Motor neuron (in vitro differentiated cells): Measurements from ENCODE around the gene FCRLA. TPM values are rescaled to one million over a fixed set of nuclear protein-coding genes. Genes with fewer than 3 reads are reported as not detected.

Experiments
- ATAC-seq, 8 experiments: fragments of 200-7000 bp; cut with Tn5 transposase; replicated peaks in 6 of 8; 2 replicates each; pipeline ENCODE4 v1.8.0; 2021; ENCODE audit warnings: mild to moderate bottlenecking in 8 of 8, moderate library complexity in 8 of 8
- H3K27ac ChIP-seq, 2 donors: fragments of 250-450 bp; sonication (Bioruptor Pico); 2 replicates each; pipeline ENCODE4 v1.9.0; 2021; ENCODE audit warnings: antibody characterized with exemption in 2 of 2, mild to moderate bottlenecking in 2 of 2, moderate library complexity in 1 of 2
- H3K4me1 ChIP-seq, 2 donors: fragments of 250-450 bp; sonication (Bioruptor Pico); replicated peaks in 1 of 2; 2 replicates each; pipeline ENCODE4 v1.6.1; 2021; ENCODE audit warnings: antibody characterized with exemption in 2 of 2, mild to moderate bottlenecking in 2 of 2, moderate library complexity in 1 of 2
- H3K4me3 ChIP-seq, 5 donors: fragments of 250-450 bp; sonication (Bioruptor Pico); 2 replicates each; pipeline ENCODE4 v1.9.0; 2021; ENCODE audit warnings: antibody characterized with exemption in 5 of 5, mild to moderate bottlenecking in 5 of 5, moderate library complexity in 4 of 5
- WGBS, 10 experiments: fragments of 450-650 bp; shearing (Covaris generic); methylation state at CpG; one replicate each; pipeline ENCODE4 v1.0.0; 2022; 5-methylcytosine and 5-hydroxymethylcytosine counted together
- in situ Hi-C, 9 experiments: fragments of 400-800 bp; cut with MboI; loops; one replicate each; pipeline ENCODE4 v1.15.0; 2021; ENCODE audit warnings: low sequenced_read_pairs in 9 of 9, low pct_unique_long_range_greater_than_20kb in 2 of 9; ENCODE audit not compliant: unreplicated experiment in 9 of 9
- total RNA-seq, 8 experiments: library from RNA; unstranded; fragments of 300-600 nt; gene quantifications; 2 replicates each; pipeline versions ENCODE4 v1.2.3 to v1.2.4, GENCODE V29; 2022

The FCRLA gene
- total RNA-seq, 8 experiments from 2014 or later = 0.08 to 0.62 (median 0.30) TPM; not detected in 4

DNA sequence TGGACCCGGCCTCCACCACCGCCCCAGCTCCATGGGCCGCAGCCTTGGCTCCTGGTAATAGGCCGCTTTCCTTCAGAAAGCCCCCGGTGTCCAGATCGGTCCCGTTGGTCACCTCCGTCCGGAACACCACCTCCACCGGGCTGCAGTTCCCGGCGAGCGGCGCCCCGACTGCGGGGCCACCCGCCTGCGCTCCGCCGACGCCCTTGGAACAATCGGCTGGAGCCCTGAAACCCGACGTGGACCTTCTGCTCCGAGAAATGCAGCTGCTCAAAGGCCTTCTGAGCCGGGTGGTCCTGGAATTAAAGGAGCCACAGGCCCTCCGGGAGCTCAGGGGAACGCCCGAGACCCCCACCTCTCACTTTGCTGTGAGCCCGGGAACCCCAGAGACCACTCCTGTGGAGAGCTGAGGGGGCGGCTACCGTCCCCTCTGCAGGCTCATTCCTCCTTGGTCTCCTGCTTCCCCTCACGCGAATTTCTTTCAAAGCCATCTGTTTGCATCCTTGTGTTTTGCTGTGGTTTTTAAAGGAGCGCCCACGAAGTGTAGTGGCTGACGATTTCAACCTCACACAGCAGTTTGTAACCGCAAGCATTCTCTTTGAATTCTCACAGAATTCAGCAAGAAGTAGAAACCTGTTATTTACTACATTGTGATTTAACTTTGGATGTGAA is 20.4 kb downstream of the FCRLA start:
- Histone ChIP-seq H3K4me1 (peaks cover 5 to 6% of the 10 kb centered on the region in 2 donors), H3K4me3 (peak overlapping the region; percentile 57 to 86 (median 71)), H3K27ac (peak overlapping the region; percentile 85 to 91)
- ATAC-seq = peak in 7 of 8 experiments; percentile 1 to 35 (median 13)
- in situ Hi-C loops = loop anchor here in 4 of 9 experiments (25.0 kb wide), 2 partner anchors 90 to 515 kb away; partner anchors contain the start of genes APOA2 (in 2 of the 4), FCER1G (in 2 of the 4), FCGR3B (in 2 of the 4) and NDUFS2 (in 2 of the 4)
- WGBS, 10 experiments = 0 to 33% (median 8%) methylated on average over 3 to 28 of the region's 38 CpGs; no CpG with 5 or more reads in 2 of the 10 experiments

DNA sequence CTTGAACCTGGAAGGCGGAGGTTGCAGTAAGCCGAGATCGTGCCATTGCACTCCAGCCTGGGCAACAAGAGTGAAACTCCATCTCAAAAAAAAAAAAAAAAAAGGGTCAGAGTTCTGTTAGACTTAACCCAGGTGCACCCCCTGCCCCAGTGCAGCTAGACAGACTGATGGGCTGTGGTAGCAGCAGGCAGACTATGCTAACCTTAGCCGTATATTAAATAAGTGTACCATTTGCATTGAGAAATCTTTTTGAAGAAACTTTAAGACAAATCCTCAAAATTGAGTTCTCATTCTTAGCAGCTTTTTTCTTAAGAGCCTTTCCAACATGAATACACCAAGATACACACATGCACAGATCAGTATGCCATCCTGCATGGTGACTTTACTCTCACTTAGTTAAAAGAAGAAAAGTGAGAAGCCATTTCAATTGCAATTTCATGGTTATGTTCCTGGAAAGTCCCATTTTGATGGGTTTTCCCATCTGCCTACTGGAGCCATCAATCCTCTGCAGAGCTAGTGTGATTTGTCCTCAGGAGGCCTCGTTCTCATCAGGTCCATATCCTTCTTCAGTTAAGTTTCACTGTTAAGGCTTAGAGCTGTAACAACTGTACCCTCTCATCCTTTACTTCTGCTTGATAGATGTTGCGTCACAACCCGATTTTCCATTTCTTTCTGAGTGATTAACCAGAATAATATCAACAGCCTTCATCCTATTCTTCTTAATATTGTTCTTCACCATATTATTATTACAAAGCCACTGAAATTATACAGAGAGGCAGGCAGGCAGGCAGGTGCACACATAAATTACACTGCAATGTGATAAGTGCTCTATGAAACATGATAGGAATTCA is 21.6 kb downstream of the FCRLA start:
- in situ Hi-C loops = loop anchor here in 4 of 9 experiments (25.0 kb wide), 2 partner anchors 91 to 516 kb away; partner anchors contain the start of genes APOA2 (in 2 of the 4), FCER1G (in 2 of the 4), FCGR3B (in 2 of the 4) and NDUFS2 (in 2 of the 4)
- peaks cover 5 to 6% of the 10 kb centered on the region in 2 donors for H3K4me1 ChIP-seq
- H3K4me3 ChIP-seq = no peak overlapping the region
- 63 to 100% (median 87%) methylated on average over 1 to 4 of the region's 7 CpGs; no CpG with 5 or more reads in 1 of the 10 experiments for WGBS, 10 experiments
- no peak for ATAC-seq
- no peak overlapping the region for H3K27ac ChIP-seq

DNA sequence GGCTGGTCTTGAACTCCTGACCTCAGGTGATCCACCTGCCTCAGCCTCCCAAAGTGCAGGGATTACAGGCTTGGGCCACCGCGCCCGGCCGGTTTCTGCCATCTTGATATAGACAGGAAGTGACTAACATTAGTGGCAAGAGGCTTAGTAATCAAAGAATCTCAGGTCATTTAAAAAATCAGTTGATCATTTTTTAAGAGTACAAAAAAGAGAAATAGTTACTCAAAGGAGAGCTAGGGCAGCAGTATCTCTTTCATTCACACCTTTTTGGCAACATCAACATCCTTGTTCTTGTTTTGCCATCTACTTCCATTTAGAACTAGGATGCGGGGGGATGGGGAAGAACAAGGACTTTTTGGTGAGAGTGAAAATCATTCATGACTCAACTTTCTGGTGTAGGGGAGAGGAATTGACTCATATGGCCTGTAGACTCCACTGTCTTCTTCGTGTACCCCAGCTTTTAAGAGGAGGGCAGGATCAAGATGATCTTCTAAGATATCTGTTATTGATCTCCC is 23.1 kb downstream of the FCRLA start:
- no peak for ATAC-seq
- H3K27ac ChIP-seq = no peak overlapping the region
- in situ Hi-C loops = loop anchor here in 4 of 9 experiments (25.0 kb wide), 2 partner anchors 93 to 518 kb away; partner anchors contain the start of genes APOA2 (in 2 of the 4), FCER1G (in 2 of the 4), FCGR3B (in 2 of the 4) and NDUFS2 (in 2 of the 4)

DNA sequence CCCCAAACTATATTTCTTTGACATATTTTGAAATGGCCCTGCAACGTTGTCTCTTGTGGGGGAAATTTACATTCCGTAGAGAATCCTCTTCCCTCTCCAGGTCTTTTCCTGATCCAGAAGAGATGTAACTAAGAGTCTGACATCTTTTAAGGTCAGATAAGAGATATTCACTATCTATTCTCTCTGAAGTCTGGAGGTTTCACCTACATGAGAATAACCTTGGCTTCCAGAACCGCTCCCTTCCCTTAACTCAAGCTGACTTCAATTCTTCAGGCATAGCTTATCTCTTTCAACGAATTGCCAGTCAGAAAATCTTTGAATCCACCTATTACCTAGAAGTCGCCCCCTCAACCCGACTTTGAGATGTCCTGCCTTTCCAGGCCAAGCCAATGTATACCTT is 24.2 kb downstream of the FCRLA start:
- WGBS, 10 experiments = 60 to 100% (median 76%) methylated on average over 1 to 6 of the region's 6 CpGs; no CpG with 5 or more reads in 2 of the 10 experiments
- in situ Hi-C loops = loop anchor here in 4 of 9 experiments (25.0 kb wide), 2 partner anchors 94 to 519 kb away; partner anchors contain the start of genes APOA2 (in 2 of the 4), FCER1G (in 2 of the 4), FCGR3B (in 2 of the 4) and NDUFS2 (in 2 of the 4)
- H3K4me3 ChIP-seq = no peak overlapping the region
- no peak for ATAC-seq
- peaks cover 2 to 3% of the 10 kb centered on the region in 2 donors for H3K4me1 ChIP-seq
- no peak overlapping the region for H3K27ac ChIP-seq

More for the DNA sequence above, 23.1 kb downstream of the FCRLA start:
- WGBS, 10 experiments = 25 to 90% (median 64%) methylated on average over 1 to 6 of the region's 6 CpGs; no CpG with 5 or more reads in 2 of the 10 experiments
- Histone ChIP-seq H3K4me1 (peaks cover 5 to 6% of the 10 kb centered on the region in 2 donors), H3K4me3 (no peak overlapping the region)

DNA sequence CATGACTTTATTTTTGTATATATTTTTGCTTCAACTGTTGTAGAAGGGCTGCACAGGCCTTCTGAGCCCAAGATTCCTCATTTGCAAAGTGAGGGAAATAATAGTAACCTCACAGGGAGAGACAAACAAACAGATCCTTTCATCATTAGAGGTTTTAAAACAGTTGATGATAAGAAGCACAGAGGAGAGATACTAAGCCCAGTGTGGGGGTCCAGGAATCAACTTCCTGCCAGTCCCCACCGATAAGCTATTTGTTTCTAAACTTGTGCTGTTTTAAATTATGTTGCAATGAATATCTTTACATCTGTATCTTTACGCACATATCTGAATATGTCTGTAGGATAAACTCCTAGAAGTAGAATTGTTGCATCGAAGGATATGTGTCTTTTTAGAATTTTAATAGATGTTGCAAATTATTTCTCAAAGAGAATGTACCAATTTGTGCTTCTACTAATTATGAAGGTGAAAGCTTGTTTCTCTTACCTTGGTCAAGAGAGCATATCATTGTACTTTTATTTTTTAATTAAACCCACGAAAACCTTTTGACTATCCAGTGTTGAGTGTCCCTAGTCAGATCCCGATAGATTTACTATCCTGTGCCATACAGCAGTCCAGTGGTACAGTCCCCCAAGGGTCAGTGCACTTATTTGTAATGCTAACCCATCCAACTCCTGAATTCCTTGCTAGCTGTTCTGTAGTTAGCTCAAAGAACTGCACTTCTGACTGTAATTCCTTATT is 25.1 kb downstream of the FCRLA start:
- in situ Hi-C loops = loop anchor here in 4 of 9 experiments (25.0 kb wide), 2 partner anchors 95 to 520 kb away; partner anchors contain the start of genes APOA2 (in 2 of the 4), FCER1G (in 2 of the 4), FCGR3B (in 2 of the 4) and NDUFS2 (in 2 of the 4)
- no peak overlapping the region for H3K27ac ChIP-seq
- H3K4me1 ChIP-seq = peaks cover 2 to 3% of the 10 kb centered on the region in 2 donors
- 20 to 100% (median 65%) methylated on average over 2 to 5 of the region's 5 CpGs for WGBS, 10 experiments
- no peak for ATAC-seq
- H3K4me3 ChIP-seq = no peak overlapping the region

DNA sequence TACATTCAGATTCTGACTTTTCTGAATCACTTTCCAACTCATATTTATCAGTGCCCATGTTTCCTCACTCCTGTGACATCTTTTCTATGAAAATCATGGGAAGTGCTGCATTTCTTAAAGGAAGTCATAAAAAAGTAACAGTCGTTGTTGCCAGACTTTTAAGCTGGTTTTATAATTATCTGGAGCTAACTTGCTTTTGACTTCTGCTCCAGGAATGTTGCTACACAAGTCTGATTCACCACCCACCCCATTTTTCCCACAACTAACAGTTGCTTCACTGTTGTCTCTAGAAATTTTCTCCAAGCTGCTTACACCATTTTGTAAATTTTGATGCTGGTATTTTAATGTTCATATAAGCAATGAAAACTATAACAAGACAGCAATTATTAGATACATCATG is 26.5 kb downstream of the FCRLA start:
- in situ Hi-C loops = loop anchor here in 4 of 9 experiments (25.0 kb wide), 2 partner anchors 96 to 521 kb away; partner anchors contain the start of genes APOA2 (in 2 of the 4), FCER1G (in 2 of the 4), FCGR3B (in 2 of the 4) and NDUFS2 (in 2 of the 4)
- H3K27ac ChIP-seq = no peak overlapping the region
- 0 to 64% (median 30%) methylated on average over 1 of the region's 1 CpG; no CpG with 5 or more reads in 1 of the 10 experiments for WGBS, 10 experiments
- H3K4me3 ChIP-seq = no peak overlapping the region
- ATAC-seq = peak in 1 of 8 experiments; percentile 41
- H3K4me1 ChIP-seq = no peaks in the 10 kb centered on the region

DNA sequence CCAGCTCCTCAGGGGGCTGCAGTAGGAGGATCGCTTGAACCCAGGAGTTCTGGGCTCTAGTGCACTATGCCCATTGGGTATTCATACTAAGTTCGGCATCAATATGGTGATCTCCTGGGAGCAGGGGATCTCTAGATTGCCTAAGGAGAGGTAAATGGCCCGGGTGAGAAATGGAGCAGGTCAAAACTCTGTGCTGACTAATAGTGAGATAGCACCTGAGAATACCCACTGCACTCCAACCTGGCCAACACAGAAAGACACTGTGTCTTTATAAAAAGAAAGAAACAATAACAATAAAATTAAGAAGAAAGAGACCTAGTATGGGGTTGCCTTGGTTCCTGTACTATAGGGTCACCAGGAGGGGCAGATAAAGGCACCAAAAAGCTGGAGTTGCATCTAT is 28.8 kb downstream of the FCRLA start:
- no peaks in the 10 kb centered on the region for H3K4me1 ChIP-seq
- H3K27ac ChIP-seq = no peak overlapping the region
- H3K4me3 ChIP-seq = no peak overlapping the region
- 73 to 100% (median 83%) methylated on average over 1 to 3 of the region's 3 CpGs; no CpG with 5 or more reads in 4 of the 10 experiments for WGBS, 10 experiments
- no peak for ATAC-seq
- in situ Hi-C loops = loop anchor here in 4 of 9 experiments (25.0 kb wide), 2 partner anchors 99 to 524 kb away; partner anchors contain the start of genes APOA2 (in 2 of the 4), FCER1G (in 2 of the 4), FCGR3B (in 2 of the 4) and NDUFS2 (in 2 of the 4)

DNA sequence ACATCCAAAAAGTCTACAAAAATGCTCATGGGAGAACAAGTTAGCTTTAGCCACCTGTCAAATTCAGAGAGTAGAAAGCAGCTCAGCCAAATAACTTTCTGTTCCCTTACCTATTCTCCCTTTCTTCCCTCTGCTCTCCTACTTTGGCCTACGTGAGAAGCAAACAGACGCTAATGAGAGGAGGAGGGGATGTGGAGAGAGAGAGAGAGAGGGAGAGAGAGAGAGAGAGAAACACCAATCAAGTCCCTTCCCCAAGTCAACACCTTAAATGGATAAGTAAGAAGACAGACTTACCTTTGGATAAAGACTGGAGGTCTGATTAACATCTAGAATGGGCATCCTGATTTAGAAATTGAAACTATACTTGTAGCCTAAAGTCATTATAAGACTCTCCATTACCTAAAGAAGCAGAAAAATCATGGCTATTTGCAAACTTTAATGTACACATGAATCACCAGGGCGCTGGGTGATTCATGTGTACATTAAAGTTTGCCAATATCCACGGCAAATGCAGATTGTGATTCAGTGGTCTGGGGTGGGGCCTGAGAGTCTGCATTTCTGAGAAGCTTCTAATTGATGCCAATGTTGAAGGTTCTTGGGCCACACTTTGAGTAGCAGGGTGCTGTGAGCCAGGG is 29.4 kb downstream of the FCRLA start:
- Histone ChIP-seq H3K27ac (no peak overlapping the region), H3K4me1 (no peaks in the 10 kb centered on the region), H3K4me3 (no peak overlapping the region)
- in situ Hi-C loops = loop anchor here in 4 of 9 experiments (25.0 kb wide), 2 partner anchors 99 to 524 kb away; partner anchors contain the start of genes APOA2 (in 2 of the 4), FCER1G (in 2 of the 4), FCGR3B (in 2 of the 4) and NDUFS2 (in 2 of the 4)
- ATAC-seq = peak in 1 of 8 experiments; percentile 15
- WGBS, 10 experiments = 0 to 59% (median 41%) methylated on average over 1 to 4 of the region's 4 CpGs; no CpG with 5 or more reads in 2 of the 10 experiments

DNA sequence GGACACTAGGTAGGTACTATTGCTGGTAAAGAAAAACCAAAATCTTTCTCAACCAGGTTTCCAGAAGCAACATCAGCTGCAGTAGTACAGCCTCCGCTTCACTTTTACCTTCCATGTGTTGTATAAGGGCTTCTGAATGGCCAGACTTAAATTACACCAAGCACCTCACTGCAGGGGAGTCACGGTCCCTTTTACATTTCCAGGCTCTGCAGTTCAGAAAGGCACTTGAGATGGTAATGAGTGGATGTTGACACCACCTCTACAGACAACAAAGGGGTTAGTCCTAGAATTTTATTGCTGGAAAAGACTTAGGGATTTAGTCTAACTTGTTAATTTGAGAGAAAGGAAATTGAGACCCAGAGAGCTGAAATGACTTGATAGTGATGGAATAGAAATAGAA is 30.6 kb downstream of the FCRLA start:
- H3K4me3 ChIP-seq = no peak overlapping the region
- ATAC-seq = no peak
- H3K27ac ChIP-seq = no peak overlapping the region
- H3K4me1 ChIP-seq = no peaks in the 10 kb centered on the region
- in situ Hi-C loops = loop anchor here in 4 of 9 experiments (25.0 kb wide), 2 partner anchors 100 to 525 kb away; partner anchors contain the start of genes APOA2 (in 2 of the 4), FCER1G (in 2 of the 4), FCGR3B (in 2 of the 4) and NDUFS2 (in 2 of the 4)
- WGBS, 10 experiments = 7 to 70% (median 24%) methylated on average over 1 to 2 of the region's 2 CpGs; no CpG with 5 or more reads in 3 of the 10 experiments

DNA sequence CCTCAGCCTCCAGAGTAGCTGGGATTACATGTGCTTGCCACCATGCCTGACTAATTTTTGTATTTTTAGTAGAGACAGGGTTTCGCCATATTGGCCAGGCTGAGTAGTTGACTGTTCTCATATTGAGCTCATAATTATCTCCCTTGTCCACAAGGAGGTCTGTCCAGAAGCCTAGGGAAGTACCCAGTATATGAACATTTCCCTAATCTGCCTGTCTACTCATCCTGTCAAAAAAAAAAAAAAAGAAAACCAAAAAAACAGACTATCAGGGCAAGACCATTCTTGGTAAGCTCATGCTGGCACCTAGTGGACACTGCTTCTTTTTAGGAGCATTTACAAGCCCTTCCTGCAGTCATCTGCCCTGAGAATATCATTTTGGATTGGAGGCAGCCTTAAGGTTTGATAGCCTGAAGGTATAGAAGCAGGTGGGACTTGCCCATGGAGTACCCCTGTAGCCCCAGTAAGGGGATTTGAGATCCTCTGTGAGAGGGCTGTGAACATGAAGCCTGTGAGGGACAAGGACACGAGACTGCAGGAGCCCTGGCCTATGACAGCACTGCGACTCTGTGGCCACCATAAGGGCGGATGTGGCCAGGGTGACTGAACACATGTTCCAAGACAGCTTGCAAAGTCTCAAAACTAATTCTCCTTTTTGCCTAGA is 31.7 kb downstream of the FCRLA start:
- ATAC-seq = peak in 4 of 8 experiments; percentile 46 to 82 (median 78)
- in situ Hi-C loops = loop anchor here in 4 of 9 experiments (25.0 kb wide), 2 partner anchors 101 to 526 kb away; partner anchors contain the start of genes APOA2 (in 2 of the 4), FCER1G (in 2 of the 4), FCGR3B (in 2 of the 4) and NDUFS2 (in 2 of the 4)

More for the DNA sequence above, 31.7 kb downstream of the FCRLA start:
- Histone ChIP-seq H3K4me3 (no peak overlapping the region), H3K27ac (no peak overlapping the region), H3K4me1 (peaks cover 0 to 7% of the 10 kb centered on the region in 2 donors)
- 71 to 100% (median 86%) methylated on average over 1 to 4 of the region's 4 CpGs; no CpG with 5 or more reads in 3 of the 10 experiments for WGBS, 10 experiments
